CD4-positive, CD25-positive, alpha-beta regulatory T cell (primary cell): Measurements from ENCODE around the gene GNAT2. TPM values are rescaled to one million over a fixed set of nuclear protein-coding genes. Genes with fewer than 3 reads are reported as not detected.

Experiments used
- ATAC-seq, 2 donors: fragments of 150-1000 bp; cut with Tn5 transposase; one replicate each; pipeline ENCODE4 v1.10.0; 2021; ENCODE audit warnings: low read depth in 2 of 2, moderate number of reproducible peaks in 2 of 2, moderate library complexity in 1 of 2
- DNase-seq, 3 donors: peaks; one replicate each; pipeline versions ENCODE4 v3.0.0 to v3.0.0-alpha.2; 2012 to 2022; ENCODE audit warnings: mixed read lengths in 1 of 3
- H3K27ac ChIP-seq: one replicate; pipeline ENCODE4 v1.7.0; 2013; ENCODE audit warnings: mild to moderate bottlenecking, low read length; ENCODE audit not compliant: insufficient read depth, poor library complexity, severe bottlenecking
- H3K27me3 ChIP-seq: one replicate; pipeline ENCODE4 v1.7.0; 2013; ENCODE audit warnings: low read length; ENCODE audit not compliant: control insufficient read depth, insufficient read depth
- H3K36me3 ChIP-seq: one replicate; pipeline ENCODE4 v1.7.0; 2013; ENCODE audit warnings: mild to moderate bottlenecking, low read length, moderate library complexity; ENCODE audit not compliant: control insufficient read depth, insufficient read depth
- H3K4me1 ChIP-seq: 2 replicates; pipeline ENCODE4 v1.7.0; 2013; ENCODE audit warnings: mild to moderate bottlenecking, low read length; ENCODE audit not compliant: insufficient read depth, control insufficient read depth, poor library complexity, severe bottlenecking
- H3K4me3 ChIP-seq: one replicate; pipeline ENCODE4 v1.7.0; 2013; ENCODE audit warnings: low read depth, mild to moderate bottlenecking, low read length, moderate library complexity
- H3K9me3 ChIP-seq, 2 experiments: 1 replicate in 1 of 2; 2 replicates in 1 of 2; pipeline ENCODE4 v1.7.0; 2013; ENCODE audit warnings: low read length in 2 of 2, mild to moderate bottlenecking in 1 of 2, moderate library complexity in 1 of 2; ENCODE audit not compliant: control insufficient read depth in 2 of 2
- H3K27ac Mint-ChIP-seq, 3 donors: one replicate each; pipeline ENCODE4 v1.8.0; 2020 to 2022; ENCODE audit warnings: mild to moderate bottlenecking in 3 of 3, mixed read lengths in 3 of 3, moderate library complexity in 2 of 3
- H3K27me3 Mint-ChIP-seq: one replicate; pipeline ENCODE4 v1.8.0; 2022; ENCODE audit warnings: mild to moderate bottlenecking, mixed read lengths
- H3K36me3 Mint-ChIP-seq: one replicate; pipeline ENCODE4 v1.8.0; 2020; ENCODE audit warnings: mixed read lengths
- H3K4me1 Mint-ChIP-seq, 4 donors: one replicate each; pipeline ENCODE4 v1.8.0; 2020 to 2022; ENCODE audit warnings: mixed read lengths in 4 of 4, mild to moderate bottlenecking in 1 of 4
- H3K4me3 Mint-ChIP-seq, 4 donors: one replicate each; pipeline ENCODE4 v1.8.0; 2020 to 2022; ENCODE audit warnings: mild to moderate bottlenecking in 4 of 4, mixed read lengths in 4 of 4, moderate library complexity in 3 of 4
- H3K9me3 Mint-ChIP-seq, 7 donors: one replicate each; pipeline ENCODE4 v1.8.0; 2020 to 2022; ENCODE audit warnings: mixed read lengths in 7 of 7, mild to moderate bottlenecking in 3 of 7, moderate library complexity in 2 of 7
- polyA plus RNA-seq, 4 donors: library from polyadenylated mRNA; unstranded; fragments of 300-500 nt; fragmentation: Illumina TruSeq; gene quantifications; one replicate each; pipeline ENCODE4 v1.2.3, GENCODE V29; 2021
- total RNA-seq: library from RNA; stranded (reverse); gene quantifications from one replicate; pipeline ENCODE4 v1.2.3, GENCODE V29; 2022

Gene GNAT2
- total and polyA plus RNA-seq, 5 donors from 2014 or later: 0.40 TPM; not detected in 4

DNA sequence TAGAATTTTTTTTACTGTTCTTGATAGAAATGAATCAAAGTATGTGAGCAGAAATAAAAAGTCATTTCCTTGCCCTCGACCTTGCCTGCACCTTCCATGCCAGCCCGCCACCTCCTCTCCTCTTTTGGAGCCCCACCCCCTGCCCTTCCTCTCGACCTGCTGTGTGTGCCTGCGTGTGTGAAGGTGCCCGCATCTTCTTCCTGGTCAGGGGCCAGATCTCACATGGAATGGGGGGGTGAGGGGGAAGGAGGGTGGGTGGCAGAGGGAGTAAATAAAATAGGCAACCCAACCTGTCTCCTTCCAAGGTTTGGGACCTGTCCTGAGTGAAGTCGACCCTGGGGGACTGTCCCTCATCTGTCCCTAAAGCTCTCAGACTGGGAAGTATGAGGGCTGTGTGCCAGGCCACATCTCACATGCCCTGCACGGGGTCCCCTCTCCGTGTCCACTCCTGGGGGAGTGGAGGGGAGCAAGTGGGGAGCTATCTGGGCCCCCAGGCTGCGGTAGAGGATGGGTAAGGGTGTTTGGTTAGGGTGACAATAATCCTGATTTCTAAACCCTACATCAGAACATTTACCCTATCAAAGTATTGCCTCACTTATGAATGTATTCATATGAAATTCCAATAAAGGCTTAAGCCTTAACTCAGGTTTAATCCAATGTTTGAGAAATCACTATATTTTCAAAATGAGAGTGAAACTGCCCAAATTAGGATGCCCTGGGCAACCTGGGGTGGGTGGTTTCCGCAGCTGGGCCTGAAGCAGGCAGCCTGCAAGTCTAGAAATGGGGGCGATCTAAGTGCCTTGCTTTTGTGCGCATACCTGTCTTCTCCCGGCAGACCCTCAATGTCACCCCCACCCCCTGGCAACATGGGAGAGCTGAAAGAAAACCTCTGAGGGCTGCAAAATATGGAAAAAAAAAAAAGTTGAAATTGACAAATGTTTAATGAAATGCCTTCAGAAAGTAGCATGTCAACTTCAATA, 15.6 kb upstream of the GNAT2 start:
- peak in 1 of 3 donors; percentile 35 for DNase-seq
- H3K27me3 Mint-ChIP-seq: peaks cover 8% of the 10 kb centered on the region
- ATAC-seq: peak in 1 of 2 donors; percentile 69
- no peaks in the 10 kb centered on the region for H3K27me3 ChIP-seq
- H3K4me3 Mint-ChIP-seq: peak overlapping the region in 1 of 4 donors; percentile 12
- peaks cover 4% of the 10 kb centered on the region for H3K36me3 Mint-ChIP-seq
- H3K36me3 ChIP-seq: peaks cover 12% of the 10 kb centered on the region
- no peak overlapping the region for H3K4me3 ChIP-seq
- no peak overlapping the region for H3K27ac ChIP-seq
- peak overlapping the region in 2 of 3 donors; percentile 56 to 57 for H3K27ac Mint-ChIP-seq
- H3K9me3 Mint-ChIP-seq: peaks cover 0 to 3% (median 0%) of the 10 kb centered on the region in 7 donors
- peaks cover 9% of the 10 kb centered on the region for H3K4me1 ChIP-seq
- H3K9me3 ChIP-seq: no peaks in the 10 kb centered on the region
- peaks cover 0 to 12% (median 9%) of the 10 kb centered on the region in 4 donors for H3K4me1 Mint-ChIP-seq

DNA sequence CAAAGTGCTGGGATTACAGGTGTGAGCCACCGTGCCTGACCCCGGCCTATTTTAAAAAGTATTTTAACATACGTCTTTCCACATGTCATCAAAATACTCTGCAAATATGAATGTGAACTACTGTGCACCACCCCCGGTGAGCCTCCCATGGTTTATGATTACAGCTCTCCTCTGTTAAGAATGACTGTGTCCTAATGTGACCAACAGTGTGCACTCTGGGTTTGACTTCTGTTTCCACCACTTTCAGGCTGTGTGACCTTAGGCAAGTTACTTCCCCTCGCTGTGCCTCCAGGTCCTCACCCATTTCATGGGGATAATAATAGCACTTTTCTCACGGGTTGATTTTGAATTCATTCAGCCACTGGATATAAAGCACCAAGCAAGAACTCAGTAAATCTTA, 14.9 kb upstream of the GNAT2 start:
- Mint-ChIP-seq H3K27me3 (peaks cover 8% of the 10 kb centered on the region), H3K27ac (peak overlapping the region in 1 of 3 donors; percentile 57), H3K4me1 (peaks cover 0 to 9% (median 7%) of the 10 kb centered on the region in 4 donors), H3K36me3 (peaks cover 12% of the 10 kb centered on the region), H3K9me3 (peaks cover 0 to 3% (median 0%) of the 10 kb centered on the region in 7 donors), H3K4me3 (no peak overlapping the region)
- Histone ChIP-seq H3K36me3 (peaks cover 16% of the 10 kb centered on the region), H3K27ac (no peak overlapping the region), H3K9me3 (no peaks in the 10 kb centered on the region), H3K27me3 (no peaks in the 10 kb centered on the region), H3K4me1 (peaks cover 8% of the 10 kb centered on the region), H3K4me3 (no peak overlapping the region)
- no peak for DNase-seq
- ATAC-seq: no peak

DNA sequence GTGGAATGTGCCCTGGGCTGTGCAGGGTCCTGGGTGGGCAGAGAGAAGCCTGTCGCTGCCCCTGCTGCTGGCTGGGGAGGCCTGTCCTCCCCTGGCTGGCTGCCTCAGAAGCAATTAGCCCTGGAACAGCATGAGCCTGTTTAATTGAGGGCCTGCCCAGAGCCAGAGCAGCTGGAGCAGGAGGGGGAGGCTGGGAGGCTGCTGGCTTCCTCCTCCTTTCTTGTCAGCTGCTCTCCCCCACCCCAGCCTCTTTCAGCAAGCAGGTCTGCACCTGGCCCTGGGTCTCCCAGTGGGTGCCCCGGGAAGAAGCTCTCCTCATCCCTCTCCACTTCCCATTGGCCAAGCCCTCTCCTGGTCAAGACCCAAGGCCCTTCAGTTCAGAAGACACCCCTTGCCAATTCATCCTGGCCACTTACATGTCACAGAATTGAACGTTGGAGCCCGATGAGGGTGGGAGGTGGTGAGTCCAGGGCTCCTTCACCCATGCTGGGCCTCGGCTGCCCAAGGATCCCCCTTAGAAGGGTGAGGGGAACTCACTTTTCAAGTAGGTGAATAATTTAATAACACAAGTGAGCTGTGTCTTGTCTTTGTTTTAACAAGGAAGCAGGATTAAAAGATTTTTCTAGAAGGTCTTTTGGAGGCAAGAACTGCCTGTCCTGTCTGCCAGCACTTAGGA, 13.4 kb upstream of the GNAT2 start:
- H3K36me3 ChIP-seq: peaks cover 30% of the 10 kb centered on the region
- Mint-ChIP-seq H3K27ac (peak overlapping the region in 2 of 3 donors; percentile 20 to 45), H3K27me3 (peaks cover 8% of the 10 kb centered on the region), H3K36me3 (peaks cover 20% of the 10 kb centered on the region), H3K4me3 (no peak overlapping the region), H3K4me1 (peaks cover 0 to 9% (median 7%) of the 10 kb centered on the region in 4 donors), H3K9me3 (peaks cover 0 to 3% (median 0%) of the 10 kb centered on the region in 7 donors)
- H3K27ac ChIP-seq: no peak overlapping the region
- H3K9me3 ChIP-seq: no peaks in the 10 kb centered on the region
- no peak overlapping the region for H3K4me3 ChIP-seq
- H3K4me1 ChIP-seq: peaks cover 8% of the 10 kb centered on the region
- DNase-seq (no peak), ATAC-seq (no peak)
- no peaks in the 10 kb centered on the region for H3K27me3 ChIP-seq

DNA sequence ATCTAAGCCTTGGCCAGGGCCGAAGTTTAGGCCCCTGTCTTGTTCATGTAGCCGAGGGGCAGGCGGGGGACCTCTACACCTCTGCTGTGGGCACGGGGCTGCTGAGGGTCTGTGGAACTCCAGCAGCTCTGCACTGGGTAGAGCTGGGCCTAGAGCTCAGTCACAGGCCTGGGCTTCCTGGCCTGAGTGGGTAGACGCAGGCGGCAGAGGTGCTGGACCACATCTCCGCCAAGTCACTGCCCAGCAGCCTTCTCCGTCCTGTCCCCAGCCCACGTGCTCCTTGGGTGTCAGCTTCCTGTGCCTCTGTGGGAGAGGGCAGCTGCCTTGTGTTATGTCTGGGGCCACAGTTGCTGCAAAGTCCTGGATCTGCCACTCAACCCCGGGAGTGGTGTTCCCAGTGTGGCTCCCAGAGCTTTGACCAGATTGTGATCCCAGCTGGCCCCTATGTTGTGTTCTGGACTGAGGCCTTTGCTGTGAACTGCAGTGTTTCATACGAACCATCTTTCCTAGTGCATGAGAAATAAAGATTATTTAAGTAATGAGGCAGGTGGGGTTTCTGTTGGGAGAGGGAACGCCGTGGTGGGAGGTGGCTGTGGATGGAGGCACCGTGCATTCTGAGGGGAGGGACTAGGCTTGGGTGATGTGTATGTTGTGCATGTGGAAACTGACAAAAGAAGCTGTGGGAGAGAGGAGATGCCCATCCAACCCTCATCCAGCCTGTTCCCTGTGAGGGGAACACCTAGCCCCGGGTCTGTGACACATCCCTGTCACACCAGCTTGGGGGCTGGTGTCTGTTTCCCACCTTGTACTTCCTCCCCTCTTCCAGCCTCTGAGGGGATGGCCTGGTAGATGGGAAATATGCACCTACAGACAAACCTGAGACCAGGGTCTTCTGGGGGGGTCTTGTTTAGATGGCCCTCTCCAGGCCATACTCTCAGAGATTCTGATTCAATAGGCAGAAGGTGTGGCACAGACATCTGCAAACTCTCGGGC, 12.4 kb upstream of the GNAT2 start:
- ATAC-seq (no peak), DNase-seq (no peak)
- Histone ChIP-seq H3K36me3 (peaks cover 40% of the 10 kb centered on the region), H3K9me3 (no peaks in the 10 kb centered on the region), H3K27me3 (no peaks in the 10 kb centered on the region), H3K4me1 (peaks cover 8% of the 10 kb centered on the region), H3K27ac (no peak overlapping the region), H3K4me3 (no peak overlapping the region)
- H3K36me3 Mint-ChIP-seq: peaks cover 24% of the 10 kb centered on the region
- H3K27ac Mint-ChIP-seq: peak overlapping the region in 1 of 3 donors; percentile 37
- peak overlapping the region in 1 of 4 donors; percentile 65 for H3K4me3 Mint-ChIP-seq
- peaks cover 5% of the 10 kb centered on the region for H3K27me3 Mint-ChIP-seq
- H3K4me1 Mint-ChIP-seq: peaks cover 0 to 9% (median 7%) of the 10 kb centered on the region in 4 donors
- peaks cover 0 to 3% (median 0%) of the 10 kb centered on the region in 7 donors for H3K9me3 Mint-ChIP-seq

DNA sequence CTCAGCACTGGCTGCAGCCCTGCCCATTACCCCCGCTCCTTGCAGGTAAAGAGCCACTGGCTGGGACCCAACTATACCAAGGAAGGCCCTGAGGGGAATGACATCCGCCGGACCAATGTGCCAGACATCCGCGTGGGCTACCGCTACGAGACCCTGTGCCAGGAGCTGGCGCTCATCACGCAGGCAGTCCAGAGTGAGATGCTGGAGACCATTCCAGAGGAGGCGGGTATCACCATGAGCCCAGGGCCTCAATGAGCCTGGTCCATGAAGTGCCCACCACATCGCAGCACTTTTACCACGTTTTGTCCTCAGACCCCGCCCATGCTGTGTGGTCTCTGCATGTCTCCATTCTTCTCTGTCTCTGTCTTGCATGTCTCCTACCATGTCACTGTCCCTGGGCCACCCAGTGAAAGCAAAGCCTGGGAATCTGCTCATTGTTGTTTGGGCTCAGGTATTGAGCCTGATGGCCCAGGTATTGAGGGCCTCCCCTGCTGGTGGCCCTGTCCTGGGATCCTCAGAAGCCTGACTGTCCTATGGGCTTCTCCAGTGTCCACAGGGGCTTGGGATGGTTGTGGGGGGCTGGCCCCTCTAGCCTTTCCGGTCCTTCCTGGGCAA, 11.6 kb upstream of the GNAT2 start:
- Mint-ChIP-seq H3K27me3 (no peaks in the 10 kb centered on the region), H3K9me3 (peaks cover 0 to 3% (median 0%) of the 10 kb centered on the region in 7 donors), H3K27ac (peak overlapping the region in 1 of 3 donors; percentile 89), H3K36me3 (peaks cover 24% of the 10 kb centered on the region), H3K4me3 (no peak overlapping the region), H3K4me1 (peaks cover 0 to 11% (median 7%) of the 10 kb centered on the region in 4 donors)
- H3K4me1 ChIP-seq: peaks cover 8% of the 10 kb centered on the region
- ATAC-seq (no peak), DNase-seq (no peak)
- peaks cover 41% of the 10 kb centered on the region for H3K36me3 ChIP-seq
- no peak overlapping the region for H3K4me3 ChIP-seq
- no peak overlapping the region for H3K27ac ChIP-seq
- H3K27me3 ChIP-seq: no peaks in the 10 kb centered on the region
- no peaks in the 10 kb centered on the region for H3K9me3 ChIP-seq

DNA sequence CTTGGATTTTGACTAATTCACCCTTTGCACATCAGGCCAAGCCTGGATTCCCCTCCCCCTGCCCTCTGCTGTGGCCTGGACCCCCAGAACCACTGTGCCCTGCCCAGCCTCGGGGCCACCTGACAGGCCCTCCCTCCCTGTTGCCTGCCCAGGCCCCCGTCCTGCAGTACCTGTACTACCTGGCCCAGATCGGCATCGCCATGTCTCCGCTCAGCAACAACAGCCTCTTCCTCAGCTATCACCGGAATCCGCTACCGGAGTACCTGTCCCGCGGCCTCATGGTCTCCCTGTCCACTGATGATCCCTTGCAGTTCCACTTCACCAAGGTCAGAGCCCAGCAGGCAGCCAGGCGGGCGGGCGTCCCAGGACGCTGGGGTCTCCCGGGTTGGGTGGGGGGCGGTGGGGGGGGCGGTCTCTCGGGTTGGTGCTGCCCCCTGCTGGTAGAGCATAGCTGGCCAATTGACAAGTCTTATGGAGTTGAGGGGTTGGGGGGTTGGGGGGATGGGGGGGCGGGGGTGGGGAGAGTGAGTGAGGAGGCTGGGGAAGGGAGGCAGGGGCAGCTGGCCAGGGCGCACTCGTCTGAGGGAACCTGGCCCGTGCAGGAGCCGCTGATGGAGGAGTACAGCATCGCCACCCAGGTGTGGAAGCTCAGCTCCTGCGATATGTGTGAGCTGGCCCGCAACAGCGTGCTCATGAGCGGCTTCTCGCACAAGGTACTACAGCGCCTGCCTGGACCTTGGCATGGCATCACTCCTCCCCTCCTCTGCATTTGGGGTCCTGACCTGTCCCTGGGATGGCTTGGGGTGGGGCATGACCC, 10.9 kb upstream of the GNAT2 start:
- H3K36me3 ChIP-seq: peaks cover 41% of the 10 kb centered on the region
- no peak overlapping the region for H3K27ac ChIP-seq
- peak overlapping the region in 1 of 3 donors; percentile 26 for H3K27ac Mint-ChIP-seq
- H3K9me3 ChIP-seq: no peaks in the 10 kb centered on the region
- no peaks in the 10 kb centered on the region for H3K27me3 Mint-ChIP-seq
- H3K4me1 Mint-ChIP-seq: peaks cover 0 to 18% (median 7%) of the 10 kb centered on the region in 4 donors
- H3K4me3 ChIP-seq: no peak overlapping the region
- no peaks in the 10 kb centered on the region for H3K27me3 ChIP-seq
- DNase-seq (peak in 2 of 3 donors; percentile 26 to 29), ATAC-seq (peak in 1 of 2 donors; percentile 23)
- no peak overlapping the region for H3K4me3 Mint-ChIP-seq
- peaks cover 0 to 3% (median 0%) of the 10 kb centered on the region in 7 donors for H3K9me3 Mint-ChIP-seq
- H3K4me1 ChIP-seq: peaks cover 8% of the 10 kb centered on the region
- H3K36me3 Mint-ChIP-seq: peaks cover 24% of the 10 kb centered on the region
